ENCODE results near the gene ZNF599.
A peak's percentile ranks its signal among the peaks of the same experiment; 100 is the strongest.
"Not testable (repeated sequence)": the region's sequence is repeated elsewhere in the genome, so short reads cannot be mapped to it uniquely, and the experiment has no call there.

Gene ZNF599

GRCh38 chr19:34772697-34773554 is at the start of gene ZNF599:
ZNF599 (minus strand) TSS chr19:34773215; CDS start chr19:34772841, 374 bp downstream.
- DNase-seq (ENCODE audit: low read depth, low spot score) = peak; percentile 58

DNA sequence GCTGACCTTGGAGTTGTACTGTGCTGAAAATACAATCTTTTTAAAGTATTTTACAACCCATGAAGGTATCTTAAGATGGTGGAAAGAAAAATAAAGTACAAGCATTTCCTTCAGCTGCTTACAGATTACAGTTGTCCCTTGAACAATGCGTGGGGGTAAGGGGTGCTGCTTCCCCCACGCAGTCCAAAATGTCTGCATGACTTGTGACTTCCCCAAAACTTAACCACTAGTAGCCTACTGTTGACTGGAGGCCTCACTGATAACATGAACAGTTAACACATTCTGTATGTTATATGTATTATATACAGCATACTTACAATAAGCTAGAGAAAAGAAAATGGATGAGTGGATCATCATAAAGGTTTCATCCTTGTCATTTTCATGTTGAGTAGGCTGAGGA is 45.3 kb upstream of the ZNF599 start:
- DNase-seq (ENCODE audit: low read depth, low spot score) = no peak

GRCh38 chr19:34816708-34817107 is 43.7 kb upstream of the ZNF599 start:
- DNase-seq (ENCODE audit: low read depth, low spot score) = no peak

DNA sequence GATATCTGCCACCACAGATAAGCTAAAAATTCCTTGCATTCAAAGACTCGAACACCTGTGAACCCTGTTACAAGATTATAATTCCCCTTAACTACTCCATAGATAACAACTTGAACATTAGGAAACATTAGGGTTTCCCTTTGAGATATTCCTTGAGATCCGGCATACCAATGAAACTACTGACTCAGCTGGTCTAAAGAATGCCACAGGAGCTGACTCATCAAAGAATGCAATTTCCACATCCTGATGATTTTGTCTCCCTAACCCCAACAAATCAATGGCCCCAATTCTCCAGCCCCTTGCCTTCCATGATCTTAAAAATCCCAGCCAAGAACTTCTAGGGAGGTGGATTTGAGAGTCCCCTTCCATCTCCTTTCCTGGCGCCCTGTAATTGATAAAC is 35.6 kb upstream of the ZNF599 start:
- DNase-seq (ENCODE audit: low read depth, low spot score) = no peak

DNA sequence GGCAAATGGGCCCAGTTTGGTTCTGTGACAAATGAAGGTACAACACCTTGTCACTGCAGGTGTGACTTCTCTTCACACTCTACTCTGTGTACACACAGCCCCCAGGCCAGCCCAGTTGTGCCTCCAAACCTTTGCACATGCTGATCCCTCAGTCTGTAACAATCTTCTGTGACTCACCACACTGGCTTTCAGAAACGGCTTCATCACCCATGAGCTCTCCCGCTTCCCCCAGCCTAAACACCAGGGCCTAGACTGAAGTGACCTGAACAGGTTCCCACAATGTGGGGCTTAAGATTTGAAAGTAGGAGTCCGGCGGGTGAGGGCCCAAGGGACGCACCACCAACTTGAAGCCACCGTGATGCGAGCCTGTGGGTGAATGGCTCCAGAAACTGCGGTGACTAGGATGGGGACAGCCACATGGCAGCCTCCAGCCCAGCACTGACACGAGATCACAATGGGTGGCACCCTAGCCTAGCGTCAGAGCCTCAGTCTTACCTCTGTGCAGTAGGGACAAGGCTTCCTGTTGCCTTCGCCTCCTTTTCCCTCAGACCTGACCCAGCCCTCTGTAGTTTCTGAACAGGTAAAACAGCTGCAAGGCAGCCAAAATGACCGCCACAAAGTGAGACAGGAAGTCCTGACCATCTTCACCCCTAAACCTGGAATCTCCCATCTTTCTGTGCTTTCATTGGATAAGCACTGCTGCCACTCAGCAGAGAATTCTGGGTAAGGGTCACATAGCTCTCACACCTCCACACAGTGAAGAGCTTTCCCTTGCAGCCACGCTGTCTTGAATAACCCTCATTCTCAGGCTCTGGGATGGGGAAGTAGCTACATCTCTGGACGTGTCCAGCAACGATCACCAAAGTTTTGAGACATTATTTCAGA is 34.2 kb upstream of the ZNF599 start:
- no peak for DNase-seq (ENCODE audit: low read depth, low spot score)

DNA sequence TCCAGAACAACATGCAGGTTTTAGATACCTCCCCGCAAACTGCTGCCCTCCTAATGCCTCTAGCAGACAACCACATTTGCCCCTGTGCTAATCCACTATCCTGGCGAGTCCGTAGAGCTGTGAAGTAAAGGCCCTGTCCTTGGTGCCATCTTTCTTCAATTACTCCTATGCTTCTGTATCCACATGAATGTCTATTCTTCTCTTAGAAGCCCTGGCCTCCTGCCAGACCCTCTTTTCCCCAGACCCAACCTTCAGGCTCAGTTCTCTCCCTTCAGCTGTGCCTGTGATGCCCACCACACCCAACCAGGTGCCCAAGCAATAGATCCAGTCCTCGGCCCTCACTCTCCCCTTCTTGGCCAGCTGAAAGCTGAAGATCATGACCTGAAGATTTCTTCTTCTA is 31.1 kb upstream of the ZNF599 start:
- no peak for DNase-seq (ENCODE audit: low read depth, low spot score)

- DNase-seq (ENCODE audit: low read depth, low spot score) = not testable (repeated sequence)
Observed at GRCh38 chr19:34796953-34797352, 23.9 kb upstream of the ZNF599 start.

DNA sequence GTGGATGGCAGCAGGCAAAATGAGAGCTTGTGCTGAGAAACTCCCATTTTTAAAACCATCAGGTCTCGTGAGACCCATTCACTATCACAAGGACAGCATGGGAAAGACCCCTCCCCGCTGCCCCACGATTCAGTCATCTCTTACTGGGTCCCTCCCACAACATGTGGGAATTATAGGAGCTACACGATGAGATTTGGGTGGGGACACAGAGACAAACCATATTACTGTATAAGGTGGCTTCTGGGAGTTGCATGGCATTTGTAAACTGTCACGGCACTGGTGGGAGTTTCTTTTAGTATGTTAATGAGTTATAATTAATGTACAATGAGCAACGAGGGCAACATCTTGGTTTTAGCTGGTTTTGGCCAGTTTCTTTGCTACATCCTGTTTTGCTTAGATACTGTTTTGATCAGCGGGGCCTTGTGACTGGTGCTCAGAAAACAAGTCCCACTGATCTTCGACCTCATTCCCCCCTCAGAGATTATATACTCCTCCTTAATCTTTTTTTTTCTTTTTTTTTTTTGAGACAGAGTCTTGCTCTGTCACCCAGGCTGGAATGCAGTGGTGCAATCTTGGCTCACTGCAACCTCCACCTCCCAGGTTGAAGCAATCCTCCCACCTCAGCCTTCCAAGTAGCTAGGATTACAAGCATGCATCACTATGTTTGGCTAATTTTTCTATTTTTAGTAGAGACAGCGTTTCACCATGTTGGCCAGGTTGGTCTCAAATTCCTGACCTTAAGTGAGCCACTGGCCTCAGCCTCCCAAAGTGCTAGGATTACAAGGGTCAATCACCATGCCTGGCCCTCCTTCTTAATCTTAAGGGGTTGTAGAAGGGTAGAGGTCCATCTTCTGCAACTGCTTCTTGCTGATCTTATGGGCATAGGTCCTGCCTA is 21.3 kb upstream of the ZNF599 start:
- DNase-seq (ENCODE audit: low read depth, low spot score) = no peak

DNA sequence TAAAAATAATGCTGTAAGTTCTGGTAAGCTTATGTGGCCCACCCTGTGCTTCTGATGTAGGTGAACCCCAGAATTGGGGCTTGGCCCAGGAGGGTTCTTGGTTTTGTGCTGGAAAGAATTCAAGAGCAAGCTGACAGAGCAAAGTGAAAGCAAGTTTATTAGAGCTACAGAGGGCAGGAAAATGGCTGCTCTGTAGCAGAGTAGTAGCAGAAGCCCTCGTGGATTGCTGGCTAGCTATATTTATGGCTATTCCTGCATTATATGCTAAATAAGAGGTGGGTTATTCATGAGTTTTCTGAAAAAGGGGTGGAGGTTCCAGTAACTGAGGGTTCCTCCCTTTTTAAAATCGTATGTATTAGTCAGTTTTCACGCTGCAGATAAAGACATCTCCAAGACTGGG is 20.6 kb upstream of the ZNF599 start:
- DNase-seq (ENCODE audit: low read depth, low spot score) = no peak

- DNase-seq (ENCODE audit: low read depth, low spot score) = no peak
Observed at GRCh38 chr19:34788074-34788473, 15.1 kb upstream of the ZNF599 start.

GRCh38 chr19:34787059-34787824 is 14.2 kb upstream of the ZNF599 start:
- DNase-seq (ENCODE audit: low read depth, low spot score) = no peak

DNA sequence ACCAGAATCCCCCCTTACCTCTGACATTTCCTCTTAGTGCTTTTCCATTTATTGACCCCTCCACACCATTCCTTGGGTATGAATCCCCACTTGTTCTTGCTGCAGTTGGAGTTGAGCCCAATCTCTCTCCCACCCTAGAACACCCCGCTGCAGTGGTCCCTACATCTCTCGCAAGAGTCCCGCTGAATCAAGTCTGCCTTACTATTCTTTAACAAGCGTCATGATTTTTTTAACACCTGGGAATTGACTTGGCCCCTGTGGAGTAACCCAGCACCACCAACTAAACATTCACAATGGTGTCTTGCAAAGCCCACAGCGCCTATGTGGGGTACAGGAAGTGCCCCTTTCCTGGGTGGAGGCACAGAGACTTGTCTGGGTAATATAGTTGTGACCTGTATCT is 13.2 kb upstream of the ZNF599 start:
- no peak for DNase-seq (ENCODE audit: low read depth, low spot score)

- DNase-seq (ENCODE audit: low read depth, low spot score) = no peak
Observed at GRCh38 chr19:34779652-34780051, 6.6 kb upstream of the ZNF599 start.

DNA sequence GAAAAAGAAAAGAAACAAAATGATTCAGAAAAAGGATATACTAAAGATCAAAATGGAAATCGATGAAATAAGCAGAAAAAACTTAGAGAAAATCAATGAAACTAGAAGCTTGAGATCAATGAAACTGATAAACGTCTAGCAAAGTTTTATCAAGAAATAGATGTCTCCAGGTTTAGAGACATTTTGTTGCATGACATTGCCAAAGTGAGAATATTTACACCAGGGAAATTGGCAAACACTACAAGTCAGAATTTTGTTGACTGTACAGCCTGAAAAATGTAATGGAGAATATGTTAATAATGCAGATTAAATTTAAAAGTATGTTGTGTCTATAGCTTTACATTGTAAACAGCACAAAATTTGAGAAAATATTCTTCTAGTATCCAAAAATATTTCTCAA is 5.3 kb upstream of the ZNF599 start:
- no peak for DNase-seq (ENCODE audit: low read depth, low spot score)

- no peak for DNase-seq (ENCODE audit: low read depth, low spot score)
Observed at GRCh38 chr19:34774857-34775256, 1.8 kb upstream of the ZNF599 start.

DNA sequence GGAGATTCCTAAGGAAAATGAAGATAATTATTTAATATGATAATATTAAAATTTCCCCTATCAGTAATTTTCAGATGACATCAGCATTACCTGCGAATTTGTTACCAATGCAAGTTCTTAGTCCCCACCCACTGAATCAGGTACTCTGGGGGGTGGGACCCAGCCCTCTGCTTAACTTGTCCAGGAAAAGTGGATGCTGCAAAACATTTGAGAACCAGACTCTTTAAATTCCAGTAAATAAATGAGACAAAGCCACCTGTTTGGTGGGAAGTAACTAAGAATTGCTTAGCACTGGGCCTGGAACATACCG is 495 bp upstream of the ZNF599 start:
- no peak for DNase-seq (ENCODE audit: low read depth, low spot score)

DNA sequence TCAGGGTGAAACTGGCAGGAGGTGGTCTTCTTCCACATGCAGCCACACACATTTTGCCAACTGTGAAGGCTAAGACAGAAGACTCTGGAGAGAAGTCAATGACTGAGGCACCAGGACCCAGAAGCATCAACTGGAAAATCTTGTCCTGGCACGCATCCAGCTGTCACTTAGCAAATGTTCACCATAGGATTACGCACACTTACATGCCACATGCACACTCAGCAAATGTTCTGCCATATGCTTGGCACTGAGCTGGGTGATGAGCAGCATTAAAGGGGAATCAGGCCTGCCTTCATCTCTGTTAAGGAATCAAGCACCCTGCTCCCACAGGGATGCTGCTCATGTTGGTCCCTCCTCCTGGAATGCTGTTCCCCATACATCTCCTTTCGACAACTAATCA is 5.1 kb downstream of the ZNF599 start:
- no peak for DNase-seq (ENCODE audit: low read depth, low spot score)

GRCh38 chr19:34766386-34766785 is 6.6 kb downstream of the ZNF599 start:
- no peak for DNase-seq (ENCODE audit: low read depth, low spot score)

DNA sequence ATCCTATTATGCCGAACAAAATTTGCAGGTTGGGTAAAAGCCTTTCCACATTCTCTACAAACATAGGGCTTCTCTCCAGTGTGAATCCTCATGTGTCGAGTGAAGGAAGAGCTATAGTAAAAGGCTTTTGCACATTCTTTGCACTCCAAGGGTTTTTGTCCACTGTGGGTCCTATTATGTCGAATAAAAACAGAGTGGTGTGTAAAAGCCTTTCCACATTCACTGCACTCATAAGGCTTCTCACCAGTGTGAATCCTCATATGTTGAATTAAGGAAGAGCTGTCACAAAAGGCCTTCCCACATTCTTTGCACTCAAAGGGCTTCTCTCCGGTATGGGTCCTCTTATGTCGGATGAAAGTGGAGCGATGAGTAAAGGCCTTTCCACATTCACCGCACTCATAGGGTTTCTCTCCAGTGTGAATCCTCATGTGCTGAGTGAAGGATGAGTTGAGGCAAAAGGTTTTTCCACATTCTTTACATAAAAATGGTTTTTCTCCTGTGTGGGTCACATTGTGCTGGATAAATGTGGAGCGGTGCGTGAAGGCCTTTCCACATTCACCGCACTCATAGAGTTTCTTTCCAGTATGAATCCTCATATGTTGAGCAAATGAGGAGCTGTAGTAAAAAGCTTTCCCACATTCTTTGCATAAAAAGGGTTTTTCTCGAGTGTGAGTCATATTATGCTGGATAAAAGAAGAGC is 13.6 kb downstream of the ZNF599 start:
- DNase-seq (ENCODE audit: low read depth, low spot score) = no peak

DNA sequence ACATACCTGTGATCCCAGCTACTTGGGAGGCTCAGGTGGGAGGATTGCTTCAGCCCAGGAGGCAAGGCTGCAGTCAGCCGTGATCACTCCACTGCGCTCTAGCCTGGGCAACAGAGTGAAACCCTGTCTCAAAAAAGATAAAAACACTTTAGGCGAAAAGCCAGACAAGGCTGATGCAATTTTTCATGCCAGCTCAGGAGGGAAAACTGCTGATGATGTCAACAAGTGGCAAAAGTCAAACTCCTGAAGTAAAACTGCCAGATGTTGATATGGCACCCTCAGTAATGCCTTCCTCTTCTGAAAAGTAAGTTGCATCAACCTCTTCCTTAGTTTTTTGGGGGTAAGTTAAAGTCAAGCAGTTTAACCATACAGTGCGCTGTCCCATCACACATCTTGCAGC is 15.6 kb downstream of the ZNF599 start:
- no peak for DNase-seq (ENCODE audit: low read depth, low spot score)
